IMR-90 (cell line): ENCODE results near the gene SPRR3. TPM values are rescaled to one million over a fixed set of nuclear protein-coding genes. Genes with fewer than 3 reads are reported as not detected.

Source experiments
- ATAC-seq: fragments of 200-7000 bp; cut with Tn5 transposase; 2 replicates; pipeline ENCODE4 v1.9.1; 2020; ENCODE audit warnings: low read depth, mild to moderate bottlenecking, moderate library complexity
- BruUV-seq: library from RNA; stranded (reverse); fragments of 400-500 nt; replicated peaks from 2 replicates; lab custom pipeline; 2021; lab: Mats Ljungman, UMichigan
- CTCF ChIA-PET: fragments of 300-600 bp; formaldehyde crosslinking; extraction: SDS; loops from one replicate; lab custom pipeline; 2021; ENCODE audit warnings: antibody characterized with exemption; lab: Yijun Ruan, JAX
- POLR2A ChIA-PET: fragments of 300-600 bp; sonication (Branson Sonifier 250); formaldehyde crosslinking; loops from one replicate; lab custom pipeline; 2022; ENCODE audit warnings: antibody characterized with exemption; ENCODE audit not compliant: unreplicated experiment; lab: Charles Lee
- DNase-seq: peaks from one replicate; pipeline ENCODE4 v3.0.0; 2013
- H2AFZ ChIP-seq: replicated peaks from 2 replicates; pipeline ENCODE3; 2013; ENCODE audit warnings: low read length, mild to moderate bottlenecking; ENCODE audit not compliant: poor library complexity
- H2AK5ac ChIP-seq: 2 replicates; pipeline ENCODE4 v1.6.1; 2013; ENCODE audit warnings: low read depth, low read length, inconsistent platforms
- H2AK9ac ChIP-seq: replicated peaks from 2 replicates; pipeline ENCODE3; 2013; ENCODE audit warnings: mild to moderate bottlenecking, low read depth, low read length, moderate library complexity; ENCODE audit not compliant: poor library complexity
- H2BK120ac ChIP-seq: 2 replicates; pipeline ENCODE4 v1.6.1; 2013; ENCODE audit warnings: low read depth, low read length, inconsistent platforms
- H2BK15ac ChIP-seq: 3 replicates; pipeline ENCODE4 v1.6.1; 2013; ENCODE audit warnings: low read depth, low read length, inconsistent platforms
- H2BK20ac ChIP-seq: 2 replicates; pipeline ENCODE4 v1.6.1; 2013; ENCODE audit warnings: low read depth, mild to moderate bottlenecking, inconsistent platforms, low read length, moderate library complexity
- H2BK5ac ChIP-seq: 2 replicates; pipeline ENCODE4 v1.6.1; 2013; ENCODE audit warnings: mild to moderate bottlenecking, low read depth, low read length, inconsistent platforms; ENCODE audit not compliant: poor library complexity, severe bottlenecking
- H3K14ac ChIP-seq: replicated peaks from 2 replicates; pipeline ENCODE4 v1.6.1; 2013; ENCODE audit warnings: low read depth, low read length, inconsistent platforms
- H3K18ac ChIP-seq: 2 replicates; pipeline ENCODE4 v1.6.1; 2013; ENCODE audit warnings: low read depth, low read length, control low read depth
- H3K23ac ChIP-seq: 2 replicates; pipeline ENCODE4 v1.6.1; 2013; ENCODE audit warnings: low read depth, low read length, inconsistent platforms
- H3K27ac ChIP-seq: 2 replicates; pipeline ENCODE4 v1.5.1; 2013; ENCODE audit warnings: mild to moderate bottlenecking, control low read depth, low read length; ENCODE audit not compliant: insufficient read depth
- H3K27me3 ChIP-seq: 2 replicates; pipeline ENCODE4 v1.6.1; 2013; ENCODE audit warnings: low read length; ENCODE audit not compliant: control insufficient read depth, insufficient read depth
- H3K36me3 ChIP-seq: 2 replicates; pipeline ENCODE4 v1.6.1; 2013; ENCODE audit warnings: low read length, mixed read lengths; ENCODE audit not compliant: control insufficient read depth, insufficient read depth
- H3K4ac ChIP-seq: 2 replicates; pipeline ENCODE4 v1.6.1; 2013; ENCODE audit warnings: low read depth, low read length, inconsistent platforms
- H3K4me1 ChIP-seq: 2 replicates; pipeline ENCODE4 v1.6.1; 2013; ENCODE audit warnings: low read length, mixed read lengths; ENCODE audit not compliant: control insufficient read depth, insufficient read depth
- H3K4me2 ChIP-seq: 2 replicates; pipeline ENCODE4 v1.6.1; 2013; ENCODE audit warnings: low read depth, mild to moderate bottlenecking, control low read depth, low read length, moderate library complexity
- H3K4me3 ChIP-seq: 2 replicates; pipeline ENCODE4 v1.5.1; 2013; ENCODE audit warnings: low read depth, mild to moderate bottlenecking, control low read depth, low read length, moderate library complexity; ENCODE audit not compliant: insufficient read depth
- H3K56ac ChIP-seq: 2 replicates; pipeline ENCODE4 v1.6.1; 2013; ENCODE audit warnings: low read length, inconsistent platforms; ENCODE audit not compliant: insufficient read depth; ENCODE audit errors: extremely low read depth
- H3K79me1 ChIP-seq, 2 experiments: 2 replicates each; pipeline ENCODE4 v1.6.1; 2013; ENCODE audit warnings: low read length in 2 of 2, inconsistent platforms in 1 of 2, low read depth in 1 of 2
- H3K9ac ChIP-seq: 2 replicates; pipeline ENCODE4 v1.6.1; 2013; ENCODE audit warnings: low read depth, low read length, control low read depth
- H3K9me1 ChIP-seq: 2 replicates; pipeline ENCODE4 v1.6.1; 2013; ENCODE audit warnings: low read length, inconsistent platforms; ENCODE audit not compliant: insufficient read depth
- H3K9me3 ChIP-seq: 2 replicates; pipeline ENCODE4 v1.6.1; 2013; ENCODE audit warnings: low read length; ENCODE audit not compliant: control insufficient read depth, insufficient read depth
- H4K20me1 ChIP-seq: 2 replicates; pipeline ENCODE4 v1.6.1; 2013; ENCODE audit warnings: low read length, inconsistent platforms; ENCODE audit not compliant: insufficient read depth
- H4K5ac ChIP-seq: 2 replicates; pipeline ENCODE4 v1.6.1; 2013; ENCODE audit warnings: mild to moderate bottlenecking, low read depth, low read length, control low read depth
- H4K8ac ChIP-seq, 2 experiments: 2 replicates each; pipeline ENCODE4 v1.6.1; 2013; ENCODE audit warnings: low read depth in 2 of 2, low read length in 2 of 2, control low read depth in 1 of 2, inconsistent platforms in 1 of 2
- H4K91ac ChIP-seq: 2 replicates; pipeline ENCODE4 v1.6.1; 2013; ENCODE audit warnings: low read depth, low read length, inconsistent platforms; ENCODE audit not compliant: insufficient read depth
- BHLHE40 ChIP-seq: fragments of 150-350 bp; IDR thresholded peaks from 2 replicates; pipeline ENCODE4 v1.6.1; 2016; ENCODE audit warnings: mild to moderate bottlenecking, low read depth, low read length
- FOS ChIP-seq: fragments of 150-350 bp; IDR thresholded peaks from 2 replicates; pipeline ENCODE4 v1.6.1; 2016; ENCODE audit warnings: low read depth, low read length
- MAFK ChIP-seq: IDR thresholded peaks from 2 replicates; pipeline ENCODE4 v1.6.1; 2012; ENCODE audit warnings: low read depth, low read length, improper control_type of control experiment
- WGBS, 2 experiments: methylation state at CpG; one replicate each; pipeline versions ENCODE4 v1.1.5 to v1.1.7; 2013; ENCODE audit warnings: missing lambda C conversion rate in 2 of 2; ENCODE audit not compliant: insufficient read length in 1 of 2; ENCODE audit errors: extremely low coverage in 2 of 2; 5-methylcytosine and 5-hydroxymethylcytosine counted together
- dilution Hi-C: fragments of 300-500 bp; cut with HindIII; formaldehyde crosslinking; loops from one replicate; pipeline ENCODE4 v1.14.3; 2018; ENCODE audit warnings: low sequenced_read_pairs; ENCODE audit not compliant: unreplicated experiment
- in situ Hi-C: fragments of 300-500 bp; cut with MboI; formaldehyde crosslinking; loops from 3 replicates; pipeline ENCODE4 v1.14.3; 2019; ENCODE audit warnings: low sequenced_read_pairs, inconsistent platforms, mixed read lengths
- intact Hi-C: fragments of 100-400 bp; cut with micrococcal nuclease; formaldehyde crosslinking; loops from 2 replicates; pipeline ENCODE4 v1.10.0; 2022
- polyA plus RNA-seq, 3 experiments: library from polyadenylated mRNA; depleted of rRNA; stranded (reverse); fragments of >200 nt; gene quantifications; 2 replicates each; pipeline ENCODE4 v1.2.3, GENCODE V29; 2012; ENCODE audit warnings: low replicate concordance in 1 of 3
- total RNA-seq: library from RNA; depleted of rRNA; stranded (reverse); fragments of >200 nt; gene quantifications from 2 replicates; pipeline ENCODE4 v1.2.3, GENCODE V29; 2012
- TF ChIP-seq, protein P1 (sequence below): fragments of 150-350 bp; IDR thresholded peaks from 2 replicates; pipeline ENCODE4 v1.6.1; 2017; ENCODE audit warnings: mild to moderate bottlenecking, antibody characterized with exemption, low read length, low read depth

Gene SPRR3
- total and polyA plus RNA-seq, 2 of the 4 experiments (the other 2 are of a cell fraction): not detected

DNA sequence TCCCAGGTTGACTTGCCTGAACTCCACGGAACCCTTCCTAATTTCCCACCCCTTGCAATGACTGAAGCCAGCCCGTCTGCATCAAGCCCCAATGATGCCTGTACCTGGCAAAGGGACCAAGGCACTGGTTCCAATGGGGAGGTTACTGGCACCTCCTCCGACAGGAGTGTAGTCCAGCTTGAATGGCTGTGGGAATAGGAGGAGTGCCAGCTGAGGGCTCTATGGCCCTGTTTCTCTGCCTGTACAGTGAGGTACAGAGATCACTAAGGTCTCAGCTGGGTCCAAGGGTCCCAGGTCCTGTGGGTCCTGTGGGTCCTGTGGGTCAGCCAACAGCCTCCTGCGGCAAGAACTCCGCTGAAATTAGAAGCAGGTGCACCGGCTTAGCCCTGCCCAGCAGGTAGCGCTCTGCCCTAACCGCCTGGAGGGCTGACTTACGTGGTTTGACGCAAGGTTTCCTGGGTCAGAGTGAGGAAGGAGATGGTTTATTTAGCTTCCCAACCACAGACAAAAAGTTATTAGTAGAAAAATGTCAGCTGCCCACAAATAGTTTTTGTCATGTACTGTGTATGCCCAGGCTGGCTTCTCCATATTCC is 41.0 kb upstream of the SPRR3 start:
- no peak overlapping the region for H3K14ac ChIP-seq
- H3K4ac ChIP-seq: no peak overlapping the region
- no peaks in the 10 kb centered on the region for H3K36me3 ChIP-seq
- no peaks in the 10 kb centered on the region for H3K9me1 ChIP-seq
- H2BK5ac ChIP-seq: no peak overlapping the region
- H3K9ac ChIP-seq: no peak overlapping the region
- no peak overlapping the region for H2BK20ac ChIP-seq
- no peaks in the 10 kb centered on the region for H3K79me1 ChIP-seq
- ATAC-seq (no peak), DNase-seq (no peak)
- BruUV-seq: no TSS peak
- H2AFZ ChIP-seq: no peak overlapping the region
- ChIA-PET CTCF (no interaction called here), POLR2A (no interaction called here)
- no peak overlapping the region for H3K4me3 ChIP-seq
- no peak overlapping the region for H3K4me2 ChIP-seq
- H4K91ac ChIP-seq: no peak overlapping the region
- H2AK5ac ChIP-seq: no peak overlapping the region
- no peak overlapping the region for H4K8ac ChIP-seq
- in situ Hi-C loops (no loop called here), intact Hi-C loops (no loop called here), dilution Hi-C loops (no loop called here)
- no peaks in the 10 kb centered on the region for H3K4me1 ChIP-seq
- no peak overlapping the region for H2BK15ac ChIP-seq
- no peak overlapping the region for H3K23ac ChIP-seq
- no peaks in the 10 kb centered on the region; the same call in 1 of the 2 replicates for H3K9me3 ChIP-seq
- H3K27ac ChIP-seq: no peak overlapping the region
- no peak overlapping the region for H3K18ac ChIP-seq
- H3K56ac ChIP-seq: no peak overlapping the region
- 67% methylated on average over 1 of the region's 10 CpGs; no CpG with 5 or more reads in 1 of the 2 experiments for WGBS, 2 experiments
- no peak overlapping the region for H2AK9ac ChIP-seq
- no peak for TF ChIP-seq MAFK
- TF ChIP-seq, protein P1, sequence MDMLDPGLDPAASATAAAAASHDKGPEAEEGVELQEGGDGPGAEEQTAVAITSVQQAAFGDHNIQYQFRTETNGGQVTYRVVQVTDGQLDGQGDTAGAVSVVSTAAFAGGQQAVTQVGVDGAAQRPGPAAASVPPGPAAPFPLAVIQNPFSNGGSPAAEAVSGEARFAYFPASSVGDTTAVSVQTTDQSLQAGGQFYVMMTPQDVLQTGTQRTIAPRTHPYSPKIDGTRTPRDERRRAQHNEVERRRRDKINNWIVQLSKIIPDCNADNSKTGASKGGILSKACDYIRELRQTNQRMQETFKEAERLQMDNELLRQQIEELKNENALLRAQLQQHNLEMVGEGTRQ: no peak
- no peak for TF ChIP-seq BHLHE40
- TF ChIP-seq FOS: no peak
- no peak overlapping the region for H4K5ac ChIP-seq
- H2BK120ac ChIP-seq: no peak overlapping the region
- H4K20me1 ChIP-seq: no peaks in the 10 kb centered on the region
- H3K27me3 ChIP-seq: no peaks in the 10 kb centered on the region
